CD4-positive, alpha-beta T cell treated with Interleukin-6 at 100 ng/mL for 8 hours (primary cell): Measurements from ENCODE around the gene CYP26C1.

Source experiments
- DNase-seq: peaks from one replicate; pipeline ENCODE4 v3.0.0-alpha.2; 2020; ENCODE audit warnings: mixed read lengths, low spot score

CYP26C1 gene

DNA sequence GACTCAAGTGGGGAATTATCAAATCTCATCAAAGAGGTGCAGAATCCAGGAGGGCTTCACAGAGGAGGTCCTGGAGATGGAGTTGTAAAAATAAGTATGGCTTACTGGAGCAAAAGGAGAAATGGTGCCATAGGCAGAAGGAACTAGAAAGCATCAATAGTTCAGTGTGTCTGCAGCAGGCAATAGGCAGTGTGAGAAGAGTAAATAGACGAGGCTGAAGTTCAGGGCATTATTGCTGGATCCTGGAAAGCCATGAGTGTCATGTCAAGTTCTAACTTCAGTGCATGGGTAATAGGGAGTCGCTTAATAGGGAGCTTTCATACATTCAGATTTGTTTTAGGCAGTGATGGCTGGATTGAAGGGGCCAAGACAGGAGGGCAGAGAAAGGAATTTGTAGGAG lies 52.4 kb downstream of the CYP26C1 start:
- DNase-seq = no peak

DNA sequence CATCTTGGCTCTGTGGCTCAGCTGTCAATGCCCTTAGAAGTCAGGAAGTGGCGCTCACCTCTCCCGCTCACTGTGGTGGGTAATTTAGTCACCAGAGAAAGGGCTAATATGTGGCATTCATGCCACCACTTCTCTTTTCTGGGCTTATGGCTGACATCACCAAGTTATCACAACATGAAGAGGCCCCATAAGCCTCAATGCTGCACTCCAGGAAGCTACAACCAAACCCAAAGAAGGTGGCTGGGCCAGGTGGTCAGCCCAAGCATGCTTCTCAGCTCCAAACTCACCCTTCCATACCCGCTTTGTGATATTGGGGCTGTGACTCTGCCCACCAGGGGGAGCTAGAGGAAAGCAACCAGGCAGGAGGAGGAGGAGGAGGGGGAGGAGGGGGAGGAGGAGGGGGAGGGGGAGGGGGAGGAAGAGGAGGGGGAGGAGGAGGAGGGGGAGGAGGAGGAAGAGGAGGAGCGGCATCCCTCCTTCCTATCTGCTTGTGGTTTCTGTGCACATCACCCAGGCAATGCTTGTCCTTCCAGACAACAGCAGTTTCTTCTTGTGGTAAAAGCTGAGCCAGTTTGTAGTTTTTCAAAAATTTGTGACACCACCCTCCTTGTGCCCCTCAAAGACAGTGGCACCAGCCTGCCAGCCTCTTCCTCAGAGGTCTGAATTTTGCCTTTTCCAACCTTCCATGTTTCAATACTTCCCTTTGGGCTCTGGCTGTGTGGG lies 55.2 kb downstream of the CYP26C1 start:
- peak; percentile 74 for DNase-seq
